Measurements from ENCODE around the gene STMN1.

STMN1 gene

GRCh38 chr1:25905680-25906643 lies at the start of gene STMN1:
Gene STMN1, minus strand, starts transcription at chr1:25906419. Its CDS starts 1,743 bp downstream, at chr1:25904676.
- Histone ChIP-seq H3K9me2 (replicated peaks; ENCODE audit: control insufficient read depth, low read length) (no peaks in the 10 kb centered on the region), H3K27me3 (ENCODE audit: control insufficient read depth, low read length) (peaks cover 5% of the 10 kb centered on the region), H3K27ac (ENCODE audit: low read depth, low read length) (peak within 1 kb of the TSS; percentile 76), H3K36me3 (ENCODE audit: control insufficient read depth, low read length) (peaks cover 46% of the 10 kb centered on the region), H3K4me1 (ENCODE audit: control insufficient read depth, low read length) (peaks cover 25% of the 10 kb centered on the region), H3K9me3 (ENCODE audit: control insufficient read depth, insufficient read depth, low read length) (no peaks in the 10 kb centered on the region), H3F3A (ENCODE audit: control insufficient read depth, insufficient read depth) (peaks cover 32% of the 10 kb centered on the region), H3K79me2 (ENCODE audit: control insufficient read depth, low read length) (peaks cover 48% of the 10 kb centered on the region), H4K20me1 (ENCODE audit: control insufficient read depth, insufficient read depth, low read depth, low read length) (peaks cover 30% of the 10 kb centered on the region), H3K4me3 (ENCODE audit: low read length) (peak within 1 kb of the TSS; percentile 93), H3K4me2 (ENCODE audit: low read length) (peak within 1 kb of the TSS; percentile 86)
- no peak for TF ChIP-seq CTCF (IDR thresholded peaks at IDR 0.05; ENCODE audit: low read depth, low read length, poor library complexity, severe bottlenecking)
- TF ChIP-seq EZH2phosphoT487 (IDR thresholded peaks at IDR 0.05; ENCODE audit: borderline replicate concordance, low read length) = no peak

- no peaks in the 10 kb centered on the region for H3K9me3 ChIP-seq (ENCODE audit: control insufficient read depth, insufficient read depth, low read length)
- H3K79me2 ChIP-seq (ENCODE audit: control insufficient read depth, low read length) = no peaks in the 10 kb centered on the region
- TF ChIP-seq EZH2phosphoT487 (IDR thresholded peaks at IDR 0.05; ENCODE audit: borderline replicate concordance, low read length) = no peak
- no peak for TF ChIP-seq CTCF (IDR thresholded peaks at IDR 0.05; ENCODE audit: low read depth, low read length, poor library complexity, severe bottlenecking)
- H3K27me3 ChIP-seq (ENCODE audit: control insufficient read depth, low read length) = no peaks in the 10 kb centered on the region
- no peaks in the 10 kb centered on the region for H3K4me1 ChIP-seq (ENCODE audit: control insufficient read depth, low read length)
- H3K9me2 ChIP-seq (replicated peaks; ENCODE audit: control insufficient read depth, low read length) = no peaks in the 10 kb centered on the region
- H3K4me2 ChIP-seq (ENCODE audit: low read length) = no peak overlapping the region
- 0 out of 2 replicates have a peak, but pooled peaks cover 3% of the 10 kb centered on the region for H3K36me3 ChIP-seq (ENCODE audit: control insufficient read depth, low read length)
- H3F3A ChIP-seq (ENCODE audit: control insufficient read depth, insufficient read depth) = no peaks in the 10 kb centered on the region
- no peak overlapping the region for H3K27ac ChIP-seq (ENCODE audit: low read depth, low read length)
- H4K20me1 ChIP-seq (ENCODE audit: control insufficient read depth, insufficient read depth, low read depth, low read length) = no peaks in the 10 kb centered on the region
- no peak overlapping the region for H3K4me3 ChIP-seq (ENCODE audit: low read length)
Measured at GRCh38 chr1:25955553-25955952, 49.3 kb upstream of the STMN1 start.

GRCh38 chr1:25954282-25954938 lies 48.2 kb upstream of the STMN1 start:
- no peaks in the 10 kb centered on the region for H3K9me3 ChIP-seq (ENCODE audit: control insufficient read depth, insufficient read depth, low read length)
- no peaks in the 10 kb centered on the region for H3K9me2 ChIP-seq (replicated peaks; ENCODE audit: control insufficient read depth, low read length)
- 0 out of 2 replicates have a peak, but pooled peaks cover 3% of the 10 kb centered on the region for H3K36me3 ChIP-seq (ENCODE audit: control insufficient read depth, low read length)
- H3K27ac ChIP-seq (ENCODE audit: low read depth, low read length) = no peak overlapping the region
- no peak overlapping the region for H3K4me3 ChIP-seq (ENCODE audit: low read length)
- H3K4me2 ChIP-seq (ENCODE audit: low read length) = no peak overlapping the region
- H4K20me1 ChIP-seq (ENCODE audit: control insufficient read depth, insufficient read depth, low read depth, low read length) = no peaks in the 10 kb centered on the region
- no peaks in the 10 kb centered on the region for H3K27me3 ChIP-seq (ENCODE audit: control insufficient read depth, low read length)
- no peaks in the 10 kb centered on the region for H3K79me2 ChIP-seq (ENCODE audit: control insufficient read depth, low read length)
- H3F3A ChIP-seq (ENCODE audit: control insufficient read depth, insufficient read depth) = no peaks in the 10 kb centered on the region
- no peak for TF ChIP-seq CTCF (IDR thresholded peaks at IDR 0.05; ENCODE audit: low read depth, low read length, poor library complexity, severe bottlenecking)
- TF ChIP-seq EZH2phosphoT487 (IDR thresholded peaks at IDR 0.05; ENCODE audit: borderline replicate concordance, low read length) = no peak
- H3K4me1 ChIP-seq (ENCODE audit: control insufficient read depth, low read length) = no peaks in the 10 kb centered on the region
